ENCODE results near the gene GIT1. TPM values are rescaled to one million over a fixed set of nuclear protein-coding genes. Genes with fewer than 3 reads are reported as not detected.

The GIT1 gene
- total and polyA plus RNA-seq, 2 of the 13 experiments (the other 11 are each of a cell fraction or from before 2014, with no cell fraction given), result 14.2 to 30.8 TPM

GRCh38 chr17:29589524-29590410, at the start of gene GIT1 (continued):
- TF ChIP-seq, protein P1, sequence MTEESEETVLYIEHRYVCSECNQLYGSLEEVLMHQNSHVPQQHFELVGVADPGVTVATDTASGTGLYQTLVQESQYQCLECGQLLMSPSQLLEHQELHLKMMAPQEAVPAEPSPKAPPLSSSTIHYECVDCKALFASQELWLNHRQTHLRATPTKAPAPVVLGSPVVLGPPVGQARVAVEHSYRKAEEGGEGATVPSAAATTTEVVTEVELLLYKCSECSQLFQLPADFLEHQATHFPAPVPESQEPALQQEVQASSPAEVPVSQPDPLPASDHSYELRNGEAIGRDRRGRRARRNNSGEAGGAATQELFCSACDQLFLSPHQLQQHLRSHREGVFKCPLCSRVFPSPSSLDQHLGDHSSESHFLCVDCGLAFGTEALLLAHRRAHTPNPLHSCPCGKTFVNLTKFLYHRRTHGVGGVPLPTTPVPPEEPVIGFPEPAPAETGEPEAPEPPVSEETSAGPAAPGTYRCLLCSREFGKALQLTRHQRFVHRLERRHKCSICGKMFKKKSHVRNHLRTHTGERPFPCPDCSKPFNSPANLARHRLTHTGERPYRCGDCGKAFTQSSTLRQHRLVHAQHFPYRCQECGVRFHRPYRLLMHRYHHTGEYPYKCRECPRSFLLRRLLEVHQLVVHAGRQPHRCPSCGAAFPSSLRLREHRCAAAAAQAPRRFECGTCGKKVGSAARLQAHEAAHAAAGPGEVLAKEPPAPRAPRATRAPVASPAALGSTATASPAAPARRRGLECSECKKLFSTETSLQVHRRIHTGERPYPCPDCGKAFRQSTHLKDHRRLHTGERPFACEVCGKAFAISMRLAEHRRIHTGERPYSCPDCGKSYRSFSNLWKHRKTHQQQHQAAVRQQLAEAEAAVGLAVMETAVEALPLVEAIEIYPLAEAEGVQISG (CRISPR knock-in tag; IDR thresholded peaks at IDR 0.05), result no peak; the same call in 1 of the 2 replicates
- TF ChIP-seq PAWR (CRISPR knock-in tag; IDR thresholded peaks at IDR 0.05; ENCODE audit: borderline replicate concordance), result no peak
- TF ChIP-seq ZNF317 (CRISPR knock-in tag; IDR thresholded peaks at IDR 0.05), result no peak
- 0 out of 4 replicates have a peak, but pooled peaks of 1 of the 2 experiments have one; percentile 10 for TF ChIP-seq NR2F1 (CRISPR knock-in tag; IDR thresholded peaks at IDR 0.05)
- no peak for TF ChIP-seq ZNF431 (CRISPR knock-in tag; IDR thresholded peaks at IDR 0.05; ENCODE audit: borderline replicate concordance, low read depth)
- TF ChIP-seq NFIC (IDR thresholded peaks at IDR 0.05; ENCODE audit: low read length), result no peak
- TF ChIP-seq ZNF720 (CRISPR knock-in tag; IDR thresholded peaks at IDR 0.05), result no peak
- no peak for TF ChIP-seq NFKBIZ (CRISPR knock-in tag; IDR thresholded peaks at IDR 0.05)
- TF ChIP-seq, protein P2, sequence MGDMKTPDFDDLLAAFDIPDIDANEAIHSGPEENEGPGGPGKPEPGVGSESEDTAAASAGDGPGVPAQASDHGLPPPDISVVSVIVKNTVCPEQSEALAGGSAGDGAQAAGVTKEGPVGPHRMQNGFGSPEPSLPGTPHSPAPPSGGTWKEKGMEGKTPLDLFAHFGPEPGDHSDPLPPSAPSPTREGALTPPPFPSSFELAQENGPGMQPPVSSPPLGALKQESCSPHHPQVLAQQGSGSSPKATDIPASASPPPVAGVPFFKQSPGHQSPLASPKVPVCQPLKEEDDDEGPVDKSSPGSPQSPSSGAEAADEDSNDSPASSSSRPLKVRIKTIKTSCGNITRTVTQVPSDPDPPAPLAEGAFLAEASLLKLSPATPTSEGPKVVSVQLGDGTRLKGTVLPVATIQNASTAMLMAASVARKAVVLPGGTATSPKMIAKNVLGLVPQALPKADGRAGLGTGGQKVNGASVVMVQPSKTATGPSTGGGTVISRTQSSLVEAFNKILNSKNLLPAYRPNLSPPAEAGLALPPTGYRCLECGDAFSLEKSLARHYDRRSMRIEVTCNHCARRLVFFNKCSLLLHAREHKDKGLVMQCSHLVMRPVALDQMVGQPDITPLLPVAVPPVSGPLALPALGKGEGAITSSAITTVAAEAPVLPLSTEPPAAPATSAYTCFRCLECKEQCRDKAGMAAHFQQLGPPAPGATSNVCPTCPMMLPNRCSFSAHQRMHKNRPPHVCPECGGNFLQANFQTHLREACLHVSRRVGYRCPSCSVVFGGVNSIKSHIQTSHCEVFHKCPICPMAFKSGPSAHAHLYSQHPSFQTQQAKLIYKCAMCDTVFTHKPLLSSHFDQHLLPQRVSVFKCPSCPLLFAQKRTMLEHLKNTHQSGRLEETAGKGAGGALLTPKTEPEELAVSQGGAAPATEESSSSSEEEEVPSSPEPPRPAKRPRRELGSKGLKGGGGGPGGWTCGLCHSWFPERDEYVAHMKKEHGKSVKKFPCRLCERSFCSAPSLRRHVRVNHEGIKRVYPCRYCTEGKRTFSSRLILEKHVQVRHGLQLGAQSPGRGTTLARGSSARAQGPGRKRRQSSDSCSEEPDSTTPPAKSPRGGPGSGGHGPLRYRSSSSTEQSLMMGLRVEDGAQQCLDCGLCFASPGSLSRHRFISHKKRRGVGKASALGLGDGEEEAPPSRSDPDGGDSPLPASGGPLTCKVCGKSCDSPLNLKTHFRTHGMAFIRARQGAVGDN (CRISPR knock-in tag; IDR thresholded peaks at IDR 0.05), result peak; percentile 38; the same call in 1 of the 2 replicates
- TF ChIP-seq, protein P3, sequence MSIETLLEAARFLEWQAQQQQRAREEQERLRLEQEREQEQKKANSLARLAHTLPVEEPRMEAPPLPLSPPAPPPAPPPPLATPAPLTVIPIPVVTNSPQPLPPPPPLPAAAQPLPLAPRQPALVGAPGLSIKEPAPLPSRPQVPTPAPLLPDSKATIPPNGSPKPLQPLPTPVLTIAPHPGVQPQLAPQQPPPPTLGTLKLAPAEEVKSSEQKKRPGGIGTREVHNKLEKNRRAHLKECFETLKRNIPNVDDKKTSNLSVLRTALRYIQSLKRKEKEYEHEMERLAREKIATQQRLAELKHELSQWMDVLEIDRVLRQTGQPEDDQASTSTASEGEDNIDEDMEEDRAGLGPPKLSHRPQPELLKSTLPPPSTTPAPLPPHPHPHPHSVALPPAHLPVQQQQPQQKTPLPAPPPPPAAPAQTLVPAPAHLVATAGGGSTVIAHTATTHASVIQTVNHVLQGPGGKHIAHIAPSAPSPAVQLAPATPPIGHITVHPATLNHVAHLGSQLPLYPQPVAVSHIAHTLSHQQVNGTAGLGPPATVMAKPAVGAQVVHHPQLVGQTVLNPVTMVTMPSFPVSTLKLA (IDR thresholded peaks at IDR 0.05), result no peak
- TF ChIP-seq MAF1 (CRISPR knock-in tag; IDR thresholded peaks at IDR 0.05; ENCODE audit: borderline replicate concordance), result no peak
- TF ChIP-seq ZNF34 (CRISPR knock-in tag; IDR thresholded peaks at IDR 0.05; ENCODE audit: borderline replicate concordance), result no peak
- TF ChIP-seq HOMEZ (CRISPR knock-in tag; IDR thresholded peaks at IDR 0.05; ENCODE audit: low read depth), result no peak
- no peak for TF ChIP-seq CCAR2 (optimal IDR thresholded peaks at IDR 0.05; ENCODE audit: low read depth, low read length)
- no peak for TF ChIP-seq CREM (IDR thresholded peaks at IDR 0.05)
- no peak for TF ChIP-seq CREM (CRISPR knock-in tag; IDR thresholded peaks at IDR 0.05)
- no peak for TF ChIP-seq RELA (CRISPR knock-in tag; IDR thresholded peaks at IDR 0.05)
- TF ChIP-seq MIXL1 (CRISPR knock-in tag; IDR thresholded peaks at IDR 0.05), result no peak
- no peak for TF ChIP-seq DNMT1 (CRISPR knock-in tag; IDR thresholded peaks at IDR 0.05)
